HAP-1 (cell line): Measurements from ENCODE around the gene NECAB3.

Experiments
- DNase-seq, 2 experiments: peaks; one replicate each; pipeline ENCODE4 v3.0.0-alpha.2; 2016 to 2020; ENCODE audit warnings: low spot score in 2 of 2
- H3K27me3 ChIP-seq: fragments of 250-450 bp; sonication (Bioruptor Pico); 2 replicates; pipeline ENCODE4 v1.5.1; 2020; ENCODE audit warnings: low read depth, mild to moderate bottlenecking, moderate library complexity
- H3K36me3 ChIP-seq: fragments of 250-450 bp; sonication (Bioruptor Pico); replicated peaks from 2 replicates; pipeline ENCODE4 v1.5.1; 2020; ENCODE audit warnings: mild to moderate bottlenecking
- H3K4me1 ChIP-seq: fragments of 250-450 bp; sonication (Bioruptor Pico); 2 replicates; pipeline ENCODE4 v1.5.1; 2020; ENCODE audit warnings: mild to moderate bottlenecking
- H3K4me3 ChIP-seq: fragments of 250-450 bp; sonication (Bioruptor Pico); 2 replicates; pipeline ENCODE4 v1.5.1; 2020; ENCODE audit warnings: mild to moderate bottlenecking, moderate library complexity
- H3K9me3 ChIP-seq: fragments of 250-450 bp; sonication (Bioruptor Pico); 2 replicates; pipeline ENCODE4 v1.5.1; 2020; ENCODE audit warnings: mild to moderate bottlenecking, moderate library complexity
- in situ Hi-C: fragments of 300-500 bp; cut with MboI; formaldehyde crosslinking; loops from 3 replicates; pipeline ENCODE4 v1.14.3; 2020; ENCODE audit warnings: low sequenced_read_pairs, inconsistent platforms, mixed read lengths

The NECAB3 gene

GRCh38 chr20:33688938-33689424 is 14.8 kb upstream of the NECAB3 start:
- Histone ChIP-seq H3K4me1 (peaks cover 13% of the 10 kb centered on the region), H3K27me3 (no peaks in the 10 kb centered on the region), H3K4me3 (no peak overlapping the region), H3K9me3 (no peaks in the 10 kb centered on the region), H3K36me3 (peaks cover under 1% of the 10 kb centered on the region; the same call in 1 of the 2 replicates)
- no peak for DNase-seq
- in situ Hi-C loops, result no loop called here

GRCh38 chr20:33687993-33688937 is 14.0 kb upstream of the NECAB3 start:
- Histone ChIP-seq H3K9me3 (no peaks in the 10 kb centered on the region), H3K36me3 (peaks cover 4% of the 10 kb centered on the region), H3K4me1 (peaks cover 13% of the 10 kb centered on the region), H3K27me3 (no peaks in the 10 kb centered on the region), H3K4me3 (no peak overlapping the region)
- in situ Hi-C loops, result no loop called here
- no peak for DNase-seq

GRCh38 chr20:33687370-33687915 is 13.2 kb upstream of the NECAB3 start:
- no peak for DNase-seq
- peaks cover 4% of the 10 kb centered on the region for H3K36me3 ChIP-seq
- in situ Hi-C loops, result no loop called here
- no peak overlapping the region for H3K4me3 ChIP-seq
- no peaks in the 10 kb centered on the region for H3K27me3 ChIP-seq
- H3K9me3 ChIP-seq, result no peaks in the 10 kb centered on the region
- peaks cover 13% of the 10 kb centered on the region for H3K4me1 ChIP-seq

DNA sequence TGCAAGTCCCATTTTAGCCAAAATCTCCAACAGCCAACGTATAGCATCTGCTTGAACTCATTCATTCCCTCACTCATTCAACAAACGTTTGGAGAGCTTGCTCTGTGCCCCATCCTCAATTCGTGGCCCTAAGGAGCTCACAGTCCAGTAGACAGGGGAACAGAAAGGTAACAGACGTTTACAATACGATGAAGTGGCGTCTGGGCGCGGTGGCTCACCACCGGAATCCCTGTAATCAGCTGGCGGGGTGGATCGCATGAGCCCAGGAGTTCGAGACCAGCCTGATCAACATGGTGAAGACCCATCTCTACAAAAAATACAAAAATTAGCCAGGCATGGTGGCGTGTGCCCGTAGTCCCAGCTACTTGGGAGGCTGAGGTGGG is 12.7 kb upstream of the NECAB3 start:
- in situ Hi-C loops, result no loop called here
- H3K4me1 ChIP-seq, result peaks cover 13% of the 10 kb centered on the region

GRCh38 chr20:33686100-33686983 is 12.1 kb upstream of the NECAB3 start, which contains the start of gene E2F1:
Gene E2F1, minus strand, starts transcription at chr20:33686385. Its CDS starts 121 bp downstream, at chr20:33686264.
- peaks cover 13% of the 10 kb centered on the region for H3K4me1 ChIP-seq
- no peaks in the 10 kb centered on the region for H3K27me3 ChIP-seq
- no peaks in the 10 kb centered on the region for H3K9me3 ChIP-seq
- H3K36me3 ChIP-seq, result peaks cover 4% of the 10 kb centered on the region
- DNase-seq, result peak; percentile 87 to 98
- in situ Hi-C loops, result no loop called here
- H3K4me3 ChIP-seq, result peak within 1 kb of the TSS; percentile 41

More for the DNA sequence above, 12.7 kb upstream of the NECAB3 start:
- no peaks in the 10 kb centered on the region for H3K9me3 ChIP-seq
- no peak for DNase-seq
- H3K4me3 ChIP-seq, result peak overlapping the region; percentile 4; the same call in 1 of the 2 replicates
- H3K27me3 ChIP-seq, result no peaks in the 10 kb centered on the region
- H3K36me3 ChIP-seq, result peaks cover 4% of the 10 kb centered on the region

DNA sequence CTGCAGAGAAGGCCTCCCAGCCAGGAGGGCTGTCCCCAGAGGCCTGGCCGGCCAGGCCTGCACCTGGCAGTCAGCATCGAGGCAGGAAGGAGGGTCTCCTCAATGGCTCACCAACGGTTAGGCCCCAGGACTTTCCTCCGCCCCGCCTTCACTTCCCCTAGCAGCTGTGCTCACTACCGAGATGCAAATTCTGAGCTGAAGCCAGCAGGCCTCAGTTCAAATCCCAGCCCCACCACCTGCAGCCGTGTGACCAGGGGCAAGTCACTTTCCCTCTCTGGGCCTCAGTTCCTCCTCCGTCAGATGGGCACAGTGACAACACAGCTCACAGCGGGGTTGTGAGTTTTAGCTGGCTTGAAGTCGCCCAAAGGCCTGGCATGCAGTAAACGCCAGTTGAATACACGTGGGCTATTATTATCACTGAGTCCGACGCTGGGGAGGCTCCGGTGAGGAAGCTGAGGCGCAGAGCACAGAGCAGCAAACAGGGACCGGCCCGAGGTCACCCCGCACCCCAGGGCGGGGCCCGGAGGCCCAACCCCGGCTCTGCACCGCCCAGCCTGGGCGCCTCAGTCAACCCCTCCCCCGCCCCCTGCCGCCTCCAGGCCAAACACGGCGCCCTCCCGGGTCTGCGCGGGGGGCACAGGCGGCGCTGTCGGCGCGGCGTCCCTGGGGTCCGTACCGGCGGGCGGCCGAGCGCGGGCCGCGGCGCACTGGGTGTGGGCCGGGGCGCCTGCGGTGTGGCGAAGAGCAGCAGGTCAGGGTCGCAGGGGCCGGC is 11.3 kb upstream of the NECAB3 start:
- no peaks in the 10 kb centered on the region for H3K9me3 ChIP-seq
- H3K36me3 ChIP-seq, result peaks cover 4% of the 10 kb centered on the region
- peak; percentile 12 to 73 for DNase-seq
- peak overlapping the region; percentile 41 for H3K4me3 ChIP-seq
- peaks cover 13% of the 10 kb centered on the region for H3K4me1 ChIP-seq
- H3K27me3 ChIP-seq, result no peaks in the 10 kb centered on the region
- in situ Hi-C loops, result no loop called here

DNA sequence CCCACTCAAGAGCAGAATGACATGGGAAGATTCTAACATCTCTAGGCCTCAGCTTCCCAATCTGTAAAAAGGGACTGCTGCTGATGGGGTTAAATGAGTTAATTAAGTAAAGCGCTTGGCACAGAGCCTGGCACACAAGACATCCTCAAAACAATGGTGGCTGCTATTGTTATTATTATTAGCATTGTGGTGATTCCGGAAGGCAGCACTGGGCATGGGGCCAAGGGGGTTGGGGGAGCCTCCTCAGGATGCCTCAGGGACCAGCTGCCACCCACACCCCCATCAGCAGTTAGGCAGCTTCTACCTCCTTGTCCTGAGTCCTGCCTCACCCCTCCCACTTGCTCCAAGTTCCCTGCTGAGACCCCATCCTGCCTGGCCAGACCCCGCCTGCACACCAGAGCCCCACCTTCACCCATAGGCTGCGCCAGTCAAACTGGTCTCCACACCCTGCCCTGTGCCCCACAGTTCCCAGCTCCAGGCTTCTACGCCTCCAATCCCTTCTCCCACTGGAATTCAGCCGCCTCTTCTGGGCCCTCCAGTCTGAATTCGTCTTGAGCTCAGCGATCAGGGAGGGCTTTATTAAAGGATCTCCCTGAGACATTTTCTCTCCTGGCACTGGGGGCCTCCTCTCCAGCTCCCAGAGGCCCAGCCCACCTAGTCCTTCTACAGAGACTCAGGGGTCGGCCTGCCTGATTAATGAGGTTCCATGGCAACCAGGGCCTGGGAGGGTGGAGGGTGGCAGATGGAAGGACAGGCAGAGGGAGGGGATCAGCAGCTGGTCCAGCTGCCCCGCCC is 10.5 kb upstream of the NECAB3 start:
- Histone ChIP-seq H3K27me3 (no peaks in the 10 kb centered on the region), H3K4me3 (peak overlapping the region; percentile 41), H3K36me3 (peaks cover 12% of the 10 kb centered on the region), H3K4me1 (peaks cover 13% of the 10 kb centered on the region), H3K9me3 (no peaks in the 10 kb centered on the region)
- peak; percentile 21 to 80 for DNase-seq
- in situ Hi-C loops, result no loop called here

DNA sequence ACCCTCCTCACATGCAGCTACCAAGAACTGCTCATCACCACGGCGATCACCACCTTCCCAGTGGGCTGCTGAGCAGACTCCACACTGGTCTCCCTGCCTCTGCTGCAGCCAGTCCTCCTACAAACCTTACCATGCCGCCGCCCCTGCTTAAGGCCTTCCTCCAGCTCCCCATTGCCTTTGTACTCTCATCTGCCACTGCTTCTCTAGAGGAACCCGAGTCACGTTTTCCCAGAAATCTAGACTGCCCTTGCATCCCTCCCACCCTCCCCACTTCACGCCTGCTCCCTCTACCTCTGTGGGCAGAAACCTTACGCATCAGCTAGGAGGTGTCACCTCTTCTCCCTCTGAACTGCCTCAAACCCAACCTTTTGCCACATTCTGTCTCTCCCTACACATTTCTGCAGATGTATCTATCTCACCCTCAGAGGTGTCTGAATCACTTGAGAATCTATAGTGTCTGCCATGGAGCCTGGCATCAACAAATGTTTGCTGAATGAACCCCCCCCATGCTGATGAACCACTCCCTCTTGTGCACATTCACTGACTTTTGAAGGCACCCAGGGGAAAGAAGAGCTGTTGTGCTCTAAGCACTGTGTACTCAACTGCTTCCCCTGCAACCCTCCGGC is 7.6 kb upstream of the NECAB3 start:
- Histone ChIP-seq H3K4me1 (peaks cover 12% of the 10 kb centered on the region), H3K36me3 (peaks cover 39% of the 10 kb centered on the region), H3K4me3 (no peak overlapping the region), H3K9me3 (no peaks in the 10 kb centered on the region), H3K27me3 (no peaks in the 10 kb centered on the region)
- in situ Hi-C loops, result no loop called here
- DNase-seq, result no peak

DNA sequence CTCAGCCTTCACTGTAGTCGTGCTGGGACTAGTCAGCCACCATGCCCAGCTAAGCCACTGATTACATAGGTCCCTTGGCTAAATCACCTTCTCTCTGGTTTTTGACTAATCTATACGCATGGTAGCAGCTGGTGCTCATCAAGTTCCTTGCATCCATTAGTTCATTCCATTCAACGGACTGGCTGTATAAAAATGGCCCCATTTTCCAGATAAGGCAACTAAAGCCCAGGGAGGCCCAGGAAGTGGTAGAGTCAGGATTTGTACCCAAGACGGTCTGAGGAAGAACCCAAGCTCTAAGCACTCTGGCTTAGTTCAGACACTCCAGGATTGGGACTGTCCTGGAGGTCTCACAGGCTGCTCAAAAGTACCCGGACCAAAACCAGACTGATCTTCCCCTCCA is 7.1 kb upstream of the NECAB3 start:
- Histone ChIP-seq H3K36me3 (peaks cover 43% of the 10 kb centered on the region), H3K4me3 (no peak overlapping the region), H3K27me3 (no peaks in the 10 kb centered on the region), H3K4me1 (peaks cover 8% of the 10 kb centered on the region), H3K9me3 (no peaks in the 10 kb centered on the region)
- in situ Hi-C loops, result no loop called here
- no peak for DNase-seq

DNA sequence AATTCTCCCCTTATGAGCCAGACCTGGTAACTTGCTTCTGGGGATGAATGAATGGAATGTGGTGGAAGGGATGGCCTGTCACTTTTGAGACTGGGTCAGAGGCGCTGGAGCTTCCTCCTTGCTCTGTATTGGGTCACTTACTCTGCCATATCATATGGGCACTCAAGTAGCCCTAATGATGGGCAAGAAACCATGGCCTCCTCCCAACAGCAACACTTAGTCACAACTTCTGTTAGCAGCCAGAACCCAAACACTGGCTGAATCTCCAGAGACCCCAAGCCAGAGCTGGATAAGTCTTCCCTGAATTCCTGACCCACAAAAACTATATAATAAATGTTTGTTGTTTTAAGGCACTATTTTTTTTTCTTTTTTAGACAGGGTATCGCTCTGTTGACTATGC is 6.5 kb upstream of the NECAB3 start:
- peaks cover 45% of the 10 kb centered on the region for H3K36me3 ChIP-seq
- H3K4me1 ChIP-seq, result peaks cover 8% of the 10 kb centered on the region
- no peak overlapping the region for H3K4me3 ChIP-seq
- in situ Hi-C loops, result no loop called here
- no peaks in the 10 kb centered on the region for H3K9me3 ChIP-seq
- H3K27me3 ChIP-seq, result no peaks in the 10 kb centered on the region
- no peak for DNase-seq

- Histone ChIP-seq H3K36me3 (peaks cover 45% of the 10 kb centered on the region), H3K9me3 (no peaks in the 10 kb centered on the region), H3K4me1 (peaks cover 8% of the 10 kb centered on the region), H3K4me3 (no peak overlapping the region), H3K27me3 (no peaks in the 10 kb centered on the region)
- DNase-seq, result no peak
- in situ Hi-C loops, result no loop called here
Measured at GRCh38 chr20:33679758-33680485, 5.7 kb upstream of the NECAB3 start.
